Liver (tissue), 9 donors: ENCODE data around the gene MAP2K6. TPM values are rescaled to one million over a fixed set of nuclear protein-coding genes. Genes with fewer than 3 reads are reported as not detected.

Source experiments
- DNase-seq: peaks from one replicate; pipeline ENCODE4 v3.0.0-alpha.2; 2017; ENCODE audit warnings: low spot score
- H3K27ac ChIP-seq, 2 donors: one replicate each; pipeline ENCODE4 v1.7.0; 2013; ENCODE audit warnings: inconsistent platforms in 2 of 2, low read length in 2 of 2, control low read depth in 1 of 2, low read depth in 1 of 2, mild to moderate bottlenecking in 1 of 2
- H3K27me3 ChIP-seq, 4 donors: one replicate each; pipeline versions ENCODE4 v1.6.1 to v1.7.0; 2013; ENCODE audit warnings: low read length in 3 of 4, inconsistent platforms in 1 of 4, mild to moderate bottlenecking in 1 of 4, moderate library complexity in 1 of 4; ENCODE audit not compliant: control insufficient read depth in 4 of 4, insufficient read depth in 4 of 4
- H3K36me3 ChIP-seq, 4 donors: one replicate each; pipeline versions ENCODE4 v1.6.1 to v1.7.0; 2013; ENCODE audit warnings: low read length in 3 of 4, mild to moderate bottlenecking in 3 of 4, low read depth in 1 of 4, moderate library complexity in 1 of 4; ENCODE audit not compliant: control insufficient read depth in 4 of 4, insufficient read depth in 3 of 4
- H3K4me1 ChIP-seq, 4 donors: one replicate each; pipeline versions ENCODE4 v1.6.1 to v1.7.0; 2013; ENCODE audit warnings: low read length in 3 of 4, mild to moderate bottlenecking in 3 of 4, moderate library complexity in 1 of 4; ENCODE audit not compliant: control insufficient read depth in 4 of 4, insufficient read depth in 4 of 4
- H3K4me3 ChIP-seq, 3 donors: one replicate each; pipeline versions ENCODE4 v1.6.1 to v1.7.0; 2013; ENCODE audit warnings: low read length in 3 of 3, control low read depth in 1 of 3, low read depth in 1 of 3, mild to moderate bottlenecking in 1 of 3
- H3K9ac ChIP-seq, 2 donors: one replicate each; pipeline ENCODE4 v1.7.0; 2013; ENCODE audit warnings: low read length in 2 of 2, mild to moderate bottlenecking in 2 of 2, moderate library complexity in 2 of 2, control low read depth in 1 of 2, low read depth in 1 of 2
- H3K9me3 ChIP-seq, 4 donors: one replicate each; pipeline versions ENCODE4 v1.6.1 to v1.7.0; 2013; ENCODE audit warnings: low read length in 3 of 4; ENCODE audit not compliant: control insufficient read depth in 4 of 4
- EGR1 ChIP-seq, 2 donors: IDR thresholded peaks; 2 replicates each; pipeline ENCODE4 v1.6.1; 2016 to 2018; ENCODE audit warnings: antibody characterized with exemption in 2 of 2, low read depth in 2 of 2
- FOXA2 ChIP-seq: IDR thresholded peaks from 2 replicates; pipeline ENCODE4 v1.6.1; 2016; ENCODE audit warnings: antibody characterized with exemption
- GABPA ChIP-seq, 2 donors: IDR thresholded peaks in 1 of 2; conservative IDR thresholded peaks in 1 of 2; 2 replicates each; pipeline ENCODE4 v1.6.1; 2016; ENCODE audit warnings: antibody characterized with exemption in 2 of 2, mild to moderate bottlenecking in 1 of 2, moderate library complexity in 1 of 2
- HNF4A ChIP-seq, 2 donors: conservative IDR thresholded peaks; 2 replicates each; pipeline ENCODE4 v1.6.1; 2016; ENCODE audit warnings: antibody characterized with exemption in 2 of 2, mild to moderate bottlenecking in 2 of 2
- HNF4G ChIP-seq: IDR thresholded peaks from 2 replicates; pipeline ENCODE4 v1.6.1; 2016; ENCODE audit warnings: antibody characterized with exemption
- JUND ChIP-seq, 2 donors: IDR thresholded peaks; 2 replicates each; pipeline ENCODE4 v1.6.1; 2016; ENCODE audit warnings: antibody characterized with exemption in 2 of 2
- NR2F2 ChIP-seq: IDR thresholded peaks from 2 replicates; pipeline ENCODE4 v1.6.1; 2016; ENCODE audit warnings: antibody characterized with exemption
- RAD21 ChIP-seq, 2 donors: IDR thresholded peaks; 2 replicates each; pipeline ENCODE4 v1.6.1; 2016; ENCODE audit warnings: antibody characterized with exemption in 2 of 2, mild to moderate bottlenecking in 2 of 2
- SP1 ChIP-seq: IDR thresholded peaks from 2 replicates; pipeline ENCODE4 v1.6.1; 2018; ENCODE audit warnings: antibody characterized with exemption, mild to moderate bottlenecking
- YY1 ChIP-seq: IDR thresholded peaks from 2 replicates; pipeline ENCODE4 v1.6.1; 2016; ENCODE audit warnings: antibody characterized with exemption, mild to moderate bottlenecking
- WGBS: extraction: QIAGEN DNeasy Blood & Tissue Kit; methylation state at CpG from one replicate; pipeline ENCODE4 v1.1.7; 2013; 5-methylcytosine and 5-hydroxymethylcytosine counted together
- polyA plus RNA-seq, 2 donors: library from polyadenylated mRNA; stranded (reverse) in 1 of 2; unstranded in 1 of 2; fragments of 200-250 nt in 1 of 2; fragments of >200 nt in 1 of 2; fragmentation: Nextera tagmentation in 1 of 2; extraction: Ambion mirVana in 1 of 2; gene quantifications; one replicate each; pipeline versions ENCODE4 v1.2.1 to v1.2.3, GENCODE V29; 2013 to 2015
- total RNA-seq, 2 donors: library from RNA; depleted of rRNA; stranded (reverse); fragments of >200 nt; gene quantifications; one replicate each; pipeline ENCODE4 v1.2.3, GENCODE V29; 2014
- TF ChIP-seq, protein P1 (sequence below): fragments of 150-350 bp; IDR thresholded peaks from 2 replicates; pipeline ENCODE4 v1.5.1; 2017; ENCODE audit warnings: improper control_type of control experiment, low read depth, low read length; ENCODE audit not compliant: missing input control
- TF ChIP-seq, protein P2 (sequence below): IDR thresholded peaks from 2 replicates; pipeline ENCODE4 v1.6.1; 2016; ENCODE audit warnings: antibody characterized with exemption
- TF ChIP-seq, protein P3 (sequence below): IDR thresholded peaks from 2 replicates; pipeline ENCODE4 v1.6.1; 2016; ENCODE audit warnings: antibody characterized with exemption
- TF ChIP-seq, protein P4 (sequence below): IDR thresholded peaks from 2 replicates; pipeline ENCODE4 v1.6.1; 2016; ENCODE audit warnings: antibody characterized with exemption
- TF ChIP-seq, protein P5 (sequence below): IDR thresholded peaks from 2 replicates; pipeline ENCODE4 v1.6.1; 2016; ENCODE audit warnings: antibody characterized with exemption, mild to moderate bottlenecking
- donor health status: healthy.
- donor health status: healthy.
- donor health status: healthy.
- donor health status: healthy.
- donor health status: healthy.

MAP2K6 gene
- total and polyA plus RNA-seq, 4 donors, result 0.31 to 5.4 (median 2.6) TPM

DNA sequence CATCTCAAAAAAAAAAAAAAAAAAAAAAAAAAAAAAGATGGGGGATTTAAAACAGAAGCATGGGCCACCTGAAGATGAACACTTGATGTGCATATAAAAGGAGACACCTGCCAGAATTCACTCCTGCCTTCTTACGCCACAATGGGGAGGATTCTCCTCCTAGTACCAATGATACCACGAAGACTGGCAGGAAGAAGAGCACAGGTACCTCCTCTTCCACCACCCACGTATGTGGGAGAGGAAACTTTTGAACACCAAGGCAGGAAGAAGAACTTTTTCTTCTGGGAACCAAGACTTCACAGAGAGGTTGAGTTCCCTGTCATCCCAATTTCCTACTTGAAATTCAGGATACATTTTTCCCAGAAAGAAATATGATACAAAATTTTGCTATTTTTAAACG, 2.7 kb upstream of the MAP2K6 start (continued):
- TF ChIP-seq, protein P1, sequence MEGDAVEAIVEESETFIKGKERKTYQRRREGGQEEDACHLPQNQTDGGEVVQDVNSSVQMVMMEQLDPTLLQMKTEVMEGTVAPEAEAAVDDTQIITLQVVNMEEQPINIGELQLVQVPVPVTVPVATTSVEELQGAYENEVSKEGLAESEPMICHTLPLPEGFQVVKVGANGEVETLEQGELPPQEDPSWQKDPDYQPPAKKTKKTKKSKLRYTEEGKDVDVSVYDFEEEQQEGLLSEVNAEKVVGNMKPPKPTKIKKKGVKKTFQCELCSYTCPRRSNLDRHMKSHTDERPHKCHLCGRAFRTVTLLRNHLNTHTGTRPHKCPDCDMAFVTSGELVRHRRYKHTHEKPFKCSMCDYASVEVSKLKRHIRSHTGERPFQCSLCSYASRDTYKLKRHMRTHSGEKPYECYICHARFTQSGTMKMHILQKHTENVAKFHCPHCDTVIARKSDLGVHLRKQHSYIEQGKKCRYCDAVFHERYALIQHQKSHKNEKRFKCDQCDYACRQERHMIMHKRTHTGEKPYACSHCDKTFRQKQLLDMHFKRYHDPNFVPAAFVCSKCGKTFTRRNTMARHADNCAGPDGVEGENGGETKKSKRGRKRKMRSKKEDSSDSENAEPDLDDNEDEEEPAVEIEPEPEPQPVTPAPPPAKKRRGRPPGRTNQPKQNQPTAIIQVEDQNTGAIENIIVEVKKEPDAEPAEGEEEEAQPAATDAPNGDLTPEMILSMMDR, result no peak
- TF ChIP-seq, protein P2, sequence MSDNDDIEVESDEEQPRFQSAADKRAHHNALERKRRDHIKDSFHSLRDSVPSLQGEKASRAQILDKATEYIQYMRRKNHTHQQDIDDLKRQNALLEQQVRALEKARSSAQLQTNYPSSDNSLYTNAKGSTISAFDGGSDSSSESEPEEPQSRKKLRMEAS, result no peak
- no peak for TF ChIP-seq HNF4A (conservative IDR thresholded peaks at IDR 0.05)
- no peak for TF ChIP-seq NR2F2
- TF ChIP-seq SP1, result no peak
- TF ChIP-seq, protein P3, sequence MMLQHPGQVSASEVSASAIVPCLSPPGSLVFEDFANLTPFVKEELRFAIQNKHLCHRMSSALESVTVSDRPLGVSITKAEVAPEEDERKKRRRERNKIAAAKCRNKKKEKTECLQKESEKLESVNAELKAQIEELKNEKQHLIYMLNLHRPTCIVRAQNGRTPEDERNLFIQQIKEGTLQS, result no peak

DNA sequence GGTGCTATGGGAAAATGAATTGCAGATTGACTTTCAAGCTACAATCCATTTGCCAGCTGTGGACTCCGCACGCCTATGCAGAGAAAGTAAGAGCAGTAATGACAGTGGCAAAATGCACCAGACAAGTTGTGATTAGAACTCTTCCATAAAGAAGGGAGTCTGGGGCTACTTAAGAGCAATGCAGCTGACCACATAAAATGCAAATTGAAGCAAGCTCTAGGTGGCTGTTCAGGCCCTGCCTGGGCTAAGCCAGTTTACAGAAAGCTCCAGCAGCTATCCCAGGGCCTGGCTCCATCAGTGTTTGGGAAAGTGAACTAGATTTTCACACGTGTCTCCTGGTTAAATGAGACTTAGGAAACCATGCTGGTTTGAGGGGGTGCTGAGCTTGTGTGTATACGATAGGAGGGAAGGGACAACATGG, 2.2 kb upstream of the MAP2K6 start:
- WGBS, result 83% methylated on average over 4 of the region's 4 CpGs
- Histone ChIP-seq H3K9ac (no peak overlapping the region), H3K4me1 (peaks cover 0 to 16% (median 11%) of the 10 kb centered on the region in 4 donors), H3K27me3 (no peaks in the 10 kb centered on the region), H3K36me3 (no peaks in the 10 kb centered on the region), H3K4me3 (no peak overlapping the region), H3K9me3 (no peaks in the 10 kb centered on the region), H3K27ac (no peak overlapping the region)
- TF ChIP-seq GABPA (IDR thresholded peaks at IDR 0.05 in 1 of 2, conservative IDR thresholded peaks at IDR 0.05 in 1 of 2), result no peak
- no peak for TF ChIP-seq JUND (IDR thresholded peaks at IDR 0.05)
- no peak for TF ChIP-seq EGR1 (IDR thresholded peaks at IDR 0.05; ENCODE audit: low read depth in 2 of 2)
- TF ChIP-seq RAD21 (IDR thresholded peaks at IDR 0.05), result no peak
- TF ChIP-seq, protein P4, sequence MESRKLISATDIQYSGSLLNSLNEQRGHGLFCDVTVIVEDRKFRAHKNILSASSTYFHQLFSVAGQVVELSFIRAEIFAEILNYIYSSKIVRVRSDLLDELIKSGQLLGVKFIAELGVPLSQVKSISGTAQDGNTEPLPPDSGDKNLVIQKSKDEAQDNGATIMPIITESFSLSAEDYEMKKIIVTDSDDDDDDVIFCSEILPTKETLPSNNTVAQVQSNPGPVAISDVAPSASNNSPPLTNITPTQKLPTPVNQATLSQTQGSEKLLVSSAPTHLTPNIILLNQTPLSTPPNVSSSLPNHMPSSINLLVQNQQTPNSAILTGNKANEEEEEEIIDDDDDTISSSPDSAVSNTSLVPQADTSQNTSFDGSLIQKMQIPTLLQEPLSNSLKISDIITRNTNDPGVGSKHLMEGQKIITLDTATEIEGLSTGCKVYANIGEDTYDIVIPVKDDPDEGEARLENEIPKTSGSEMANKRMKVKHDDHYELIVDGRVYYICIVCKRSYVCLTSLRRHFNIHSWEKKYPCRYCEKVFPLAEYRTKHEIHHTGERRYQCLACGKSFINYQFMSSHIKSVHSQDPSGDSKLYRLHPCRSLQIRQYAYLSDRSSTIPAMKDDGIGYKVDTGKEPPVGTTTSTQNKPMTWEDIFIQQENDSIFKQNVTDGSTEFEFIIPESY, result no peak
- TF ChIP-seq FOXA2, result no peak
- TF ChIP-seq NR2F2, result no peak
- DNase-seq, result no peak

DNA sequence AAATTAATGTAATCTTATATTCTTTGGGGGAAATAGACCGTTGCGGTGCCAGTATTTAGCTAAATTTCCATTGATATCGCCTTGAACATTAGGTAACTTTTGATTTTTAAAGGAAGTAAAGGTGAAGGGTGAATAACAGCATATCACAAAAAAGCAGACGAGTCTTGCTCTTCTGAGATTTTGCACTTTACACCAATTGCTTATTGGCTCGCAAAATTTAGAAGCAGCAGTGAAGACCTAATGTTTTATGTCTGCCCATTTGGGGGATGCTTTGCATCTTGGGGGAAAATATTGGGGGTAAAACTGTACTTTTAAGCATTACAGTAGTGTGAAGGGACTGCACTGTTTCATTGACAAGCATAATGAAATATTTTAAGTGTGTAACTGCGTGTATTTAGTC, 934 bp downstream of the MAP2K6 start:
- Histone ChIP-seq H3K9ac (peak overlapping the region in 1 of 2 donors; percentile 54), H3K27ac (no peak overlapping the region), H3K36me3 (no peaks in the 10 kb centered on the region), H3K27me3 (no peaks in the 10 kb centered on the region), H3K4me1 (peaks cover 0 to 16% (median 11%) of the 10 kb centered on the region in 4 donors), H3K4me3 (peak overlapping the region; percentile 25 to 98 (median 54)), H3K9me3 (no peaks in the 10 kb centered on the region)
- no peak for TF ChIP-seq YY1
- no peak for TF ChIP-seq HNF4G
- TF ChIP-seq, protein P5, sequence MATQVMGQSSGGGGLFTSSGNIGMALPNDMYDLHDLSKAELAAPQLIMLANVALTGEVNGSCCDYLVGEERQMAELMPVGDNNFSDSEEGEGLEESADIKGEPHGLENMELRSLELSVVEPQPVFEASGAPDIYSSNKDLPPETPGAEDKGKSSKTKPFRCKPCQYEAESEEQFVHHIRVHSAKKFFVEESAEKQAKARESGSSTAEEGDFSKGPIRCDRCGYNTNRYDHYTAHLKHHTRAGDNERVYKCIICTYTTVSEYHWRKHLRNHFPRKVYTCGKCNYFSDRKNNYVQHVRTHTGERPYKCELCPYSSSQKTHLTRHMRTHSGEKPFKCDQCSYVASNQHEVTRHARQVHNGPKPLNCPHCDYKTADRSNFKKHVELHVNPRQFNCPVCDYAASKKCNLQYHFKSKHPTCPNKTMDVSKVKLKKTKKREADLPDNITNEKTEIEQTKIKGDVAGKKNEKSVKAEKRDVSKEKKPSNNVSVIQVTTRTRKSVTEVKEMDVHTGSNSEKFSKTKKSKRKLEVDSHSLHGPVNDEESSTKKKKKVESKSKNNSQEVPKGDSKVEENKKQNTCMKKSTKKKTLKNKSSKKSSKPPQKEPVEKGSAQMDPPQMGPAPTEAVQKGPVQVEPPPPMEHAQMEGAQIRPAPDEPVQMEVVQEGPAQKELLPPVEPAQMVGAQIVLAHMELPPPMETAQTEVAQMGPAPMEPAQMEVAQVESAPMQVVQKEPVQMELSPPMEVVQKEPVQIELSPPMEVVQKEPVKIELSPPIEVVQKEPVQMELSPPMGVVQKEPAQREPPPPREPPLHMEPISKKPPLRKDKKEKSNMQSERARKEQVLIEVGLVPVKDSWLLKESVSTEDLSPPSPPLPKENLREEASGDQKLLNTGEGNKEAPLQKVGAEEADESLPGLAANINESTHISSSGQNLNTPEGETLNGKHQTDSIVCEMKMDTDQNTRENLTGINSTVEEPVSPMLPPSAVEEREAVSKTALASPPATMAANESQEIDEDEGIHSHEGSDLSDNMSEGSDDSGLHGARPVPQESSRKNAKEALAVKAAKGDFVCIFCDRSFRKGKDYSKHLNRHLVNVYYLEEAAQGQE, result no peak
- TF ChIP-seq SP1, result no peak
- 16% methylated on average over 6 of the region's 6 CpGs for WGBS
- DNase-seq, result no peak
